Transverse colon (tissue), 4 donors: ENCODE data around the gene HECTD4. TPM values are rescaled to one million over a fixed set of nuclear protein-coding genes. Genes with fewer than 3 reads are reported as not detected.
"Not testable (repeated sequence)": the region's sequence is repeated elsewhere in the genome, so short reads cannot be mapped to it uniquely, and the experiment has no call there.

Experiments used
- DNase-seq: peaks from one replicate; pipeline ENCODE4 v3.0.0-alpha.2; 2019
- H3K27ac ChIP-seq, 4 donors: fragments of 200-600 bp; sonication (generic); 2 replicates each; pipeline ENCODE4 v1.5.1; 2016 to 2018; ENCODE audit warnings: inconsistent platforms in 4 of 4
- H3K27me3 ChIP-seq: fragments of 200-600 bp; sonication (generic); 2 replicates; pipeline ENCODE4 v1.5.1; 2017; ENCODE audit warnings: inconsistent platforms
- H3K36me3 ChIP-seq, 4 donors: fragments of 200-600 bp; sonication (generic); 2 replicates each; pipeline ENCODE4 v1.5.1; 2017 to 2019; ENCODE audit warnings: inconsistent platforms in 4 of 4
- H3K4me1 ChIP-seq, 4 donors: fragments of 200-600 bp; sonication (generic); 2 replicates each; pipeline ENCODE4 v1.5.1; 2017 to 2020; ENCODE audit warnings: inconsistent platforms in 4 of 4
- H3K4me3 ChIP-seq, 4 donors: fragments of 200-600 bp; sonication (generic); 1 replicate in 1 of 4; 2 replicates in 3 of 4; pipeline versions ENCODE4 v1.5.1 to v1.6.1; 2017 to 2019; ENCODE audit warnings: inconsistent platforms in 4 of 4
- H3K9me3 ChIP-seq, 2 donors: fragments of 200-600 bp; sonication (generic); 2 replicates each; pipeline ENCODE4 v1.5.1; 2017 to 2019; ENCODE audit warnings: inconsistent platforms in 2 of 2
- CTCF ChIP-seq, 5 experiments: fragments of 200-600 bp in 3 of 5; fragments of 450-650 bp in 2 of 5; sonication (generic) in 3 of 5; IDR thresholded peaks; 1 replicate in 2 of 5; 2 replicates in 3 of 5; pipeline ENCODE4 v1.5.1; 2016 to 2017; ENCODE audit warnings: antibody characterized with exemption in 5 of 5, inconsistent platforms in 3 of 5, mild to moderate bottlenecking in 2 of 5, moderate library complexity in 1 of 5
- EP300 ChIP-seq: sonication (generic); formaldehyde crosslinking; IDR thresholded peaks from one replicate; pipeline ENCODE4 v1.6.1; 2017; ENCODE audit warnings: antibody characterized with exemption, low read depth
- POLR2A ChIP-seq: fragments of 450-650 bp; IDR thresholded peaks from one replicate; pipeline ENCODE4 v1.6.1; 2016; ENCODE audit warnings: antibody characterized with exemption, mild to moderate bottlenecking, moderate library complexity
- POLR2AphosphoS5 ChIP-seq, 3 donors: sonication (generic); formaldehyde crosslinking; IDR thresholded peaks; one replicate each; pipeline ENCODE4 v1.6.1; 2016; ENCODE audit warnings: antibody characterized with exemption in 3 of 3
- WGBS, 2 donors: methylation state at CpG; one replicate each; pipeline ENCODE4 v1.1.5; 2018; ENCODE audit warnings: low coverage in 1 of 2; 5-methylcytosine and 5-hydroxymethylcytosine counted together
- in situ Hi-C, 4 donors: fragments of 200-750 bp; cut with MboI; loops; one replicate each; pipeline versions ENCODE4 v1.15.0 to v1.15.1; 2017; ENCODE audit warnings: low sequenced_read_pairs in 3 of 4, low pct_ligation_motif_present in 1 of 4, low pct_unique_long_range_greater_than_20kb in 1 of 4
- intact Hi-C: fragments of 100-400 bp; cut with DNase I; formaldehyde crosslinking; loops from one replicate; pipeline ENCODE4 v1.15.1; 2023; ENCODE audit warnings: low total_unique reads
- small RNA-seq, 4 donors: library from RNA; depleted of rRNA; stranded (forward); fragments of <200 nt; gene quantifications; one replicate each; pipeline ENCODE3, GENCODE V24; 2016
- total RNA-seq, 4 donors: library from RNA; depleted of rRNA; stranded (reverse); fragments of >200 nt; gene quantifications; one replicate each; pipeline ENCODE4 v1.1.0, GENCODE V29; 2016

HECTD4 gene
- total RNA-seq, 4 donors from 2014 or later, result 52.6 to 171 (median 121) TPM

DNA sequence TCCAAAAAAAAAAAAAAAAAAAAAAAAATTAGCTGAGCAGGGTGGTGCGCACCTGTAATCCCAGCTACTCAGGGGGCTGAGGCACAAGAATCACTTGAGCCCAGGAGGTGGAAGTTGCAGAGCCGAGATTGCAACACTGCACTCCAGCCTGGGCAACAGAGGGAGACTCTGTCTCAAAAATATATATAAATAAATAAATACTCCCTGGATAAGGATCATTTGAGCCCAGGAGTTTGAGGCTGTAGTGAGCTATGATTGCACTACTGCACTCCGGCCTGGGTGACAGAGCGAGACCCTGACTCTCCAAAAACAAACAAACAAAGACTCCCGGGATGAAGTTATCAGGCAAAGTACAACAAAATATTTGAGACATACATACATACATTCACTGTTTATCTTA is 270.3 kb downstream of the HECTD4 start:
- no peak overlapping the region for H3K27ac ChIP-seq
- no peaks in the 10 kb centered on the region for H3K36me3 ChIP-seq
- no peak for DNase-seq
- TF ChIP-seq EP300 (no peak), POLR2A (no peak), POLR2AphosphoS5 (IDR thresholded peaks at IDR 0.05) (no peak), CTCF (IDR thresholded peaks at IDR 0.05) (no peak)
- in situ Hi-C loops, result no loop called here
- no peaks in the 10 kb centered on the region for H3K27me3 ChIP-seq
- H3K4me3 ChIP-seq, result no peak overlapping the region
- H3K9me3 ChIP-seq, result no peaks in the 10 kb centered on the region
- 82% methylated on average over 5 of the region's 5 CpGs for WGBS, 2 donors
- H3K4me1 ChIP-seq, result peaks cover 3 to 26% (median 18%) of the 10 kb centered on the region in 4 donors
- intact Hi-C loops, result no loop called here

GRCh38 chr12:112110787-112111662 is 271.2 kb downstream of the HECTD4 start:
- H3K36me3 ChIP-seq, in situ Hi-C loops, intact Hi-C loops, H3K27me3 ChIP-seq, H3K4me3 ChIP-seq, DNase-seq, H3K9me3 ChIP-seq, H3K27ac ChIP-seq: not testable (repeated sequence)
- 87 to 100% methylated on average over 3 to 20 of the region's 20 CpGs for WGBS, 2 donors
- H3K4me1 ChIP-seq, result peaks cover 3 to 26% (median 18%) of the 10 kb centered on the region in 4 donors

Small RNA genes within 50 kb of the gene (small RNA-seq; reads per million reads assigned to genes)
- gene RF00019, result 0 reads per million in 4 donors

Other genes starting within 250 kb of the HECTD4 start
- 1,000 to 10,000 TPM in 1 of 4 donors, 100 to 1,000 TPM in 3; 361 to 1,162 (median 790) TPM for gene RPL6, start 27.2 kb upstream of the HECTD4 start, total RNA-seq
- 10 to 100 TPM; 46.4 to 56.7 (median 50.3) TPM for gene PTPN11, start 36.5 kb upstream of the HECTD4 start, total RNA-seq